Fibroblast of pulmonary artery (primary cell): ENCODE measurements around the gene TOMM40.
"Not testable (repeated sequence)": the region's sequence is repeated elsewhere in the genome, so short reads cannot be mapped to it uniquely, and the experiment has no call there.

Experiments used
- DNase-seq: peaks from one replicate; pipeline ENCODE4 v3.0.0-alpha.2; 2010; ENCODE audit warnings: low read depth
- H3K4me3 ChIP-seq: replicated peaks from 2 replicates; pipeline ENCODE4 v1.5.1; 2011; ENCODE audit warnings: low read depth, mild to moderate bottlenecking, control low read depth, low read length, moderate library complexity
- CTCF ChIP-seq: IDR thresholded peaks from 2 replicates; pipeline ENCODE4 v1.5.1; 2011; ENCODE audit warnings: mild to moderate bottlenecking, control low read depth, low read length, inconsistent platforms; ENCODE audit errors: missing control alignments

Gene TOMM40

DNA sequence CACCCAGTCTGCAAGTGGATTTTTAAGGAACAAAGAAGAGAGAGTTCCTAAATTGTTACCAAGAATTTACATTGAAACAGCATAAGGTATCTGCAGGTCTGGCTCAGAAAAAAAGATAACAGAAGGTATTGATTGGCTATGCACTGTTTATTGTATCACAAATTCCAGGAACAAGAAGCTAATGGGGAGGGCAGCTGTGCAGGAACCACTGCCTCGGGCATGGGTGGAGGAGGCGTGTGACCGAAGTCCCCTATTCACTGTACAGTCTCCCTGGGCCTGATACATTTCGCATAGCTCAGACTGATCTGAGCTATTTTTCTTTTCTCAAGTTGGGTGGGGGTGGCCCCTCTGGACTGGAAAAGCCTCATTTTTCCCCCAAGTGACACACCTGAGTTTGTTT lies 33.2 kb upstream of the TOMM40 start:
- no peak overlapping the region for H3K4me3 ChIP-seq
- DNase-seq = no peak
- no peak for TF ChIP-seq CTCF

DNA sequence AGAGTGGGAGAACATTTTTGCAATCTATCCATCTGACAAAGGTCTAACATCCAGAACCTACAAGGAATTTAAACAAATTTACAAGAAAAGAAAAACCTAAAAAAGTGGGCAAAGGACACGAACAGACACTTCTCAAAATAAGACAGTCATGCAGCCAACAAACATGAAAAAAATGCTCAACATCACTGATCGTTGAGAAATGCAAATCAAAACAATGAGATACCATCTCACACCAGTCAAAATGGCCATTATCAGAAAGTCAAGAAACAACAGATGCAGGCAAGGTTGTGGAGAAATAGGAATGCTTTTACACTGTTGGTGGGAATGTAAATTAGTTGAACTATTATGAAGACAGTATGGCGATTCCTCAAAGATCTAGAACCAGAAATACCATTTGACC lies 29.5 kb upstream of the TOMM40 start:
- DNase-seq, H3K4me3 ChIP-seq: not testable (repeated sequence)

DNA sequence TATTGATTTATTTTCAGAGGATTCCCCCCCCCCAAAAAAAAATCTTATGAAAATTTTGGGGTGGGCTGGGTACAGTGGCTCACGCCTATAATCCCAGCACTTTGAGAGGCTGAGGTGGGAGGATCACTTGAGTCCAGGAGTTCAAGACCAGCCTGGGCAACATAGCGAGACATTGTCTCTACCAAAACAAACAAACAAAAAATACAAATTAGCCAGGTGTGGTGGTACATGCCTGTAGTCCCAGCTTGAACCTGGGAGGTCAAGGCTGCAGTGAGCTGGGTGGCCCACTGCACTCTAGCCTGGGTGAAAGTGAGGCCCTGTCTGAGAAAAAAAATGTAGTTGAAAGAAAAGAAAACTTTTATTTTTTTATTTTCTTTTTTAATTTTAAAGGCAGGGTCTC lies 27.1 kb upstream of the TOMM40 start:
- no peak for DNase-seq
- H3K4me3 ChIP-seq = no peak overlapping the region
- TF ChIP-seq CTCF = no peak

GRCh38 chr19:44865196-44865767 lies 25.8 kb upstream of the TOMM40 start:
- no peak overlapping the region for H3K4me3 ChIP-seq
- TF ChIP-seq CTCF = no peak
- no peak for DNase-seq

- no peak overlapping the region for H3K4me3 ChIP-seq
- no peak for TF ChIP-seq CTCF
- no peak for DNase-seq
These were observed 24.4 kb upstream of the TOMM40 start for GRCh38 chr19:44866664-44867063.

- no peak for TF ChIP-seq CTCF
- no peak overlapping the region for H3K4me3 ChIP-seq
- DNase-seq = no peak
These were observed 23.5 kb upstream of the TOMM40 start for GRCh38 chr19:44867578-44867977.

DNA sequence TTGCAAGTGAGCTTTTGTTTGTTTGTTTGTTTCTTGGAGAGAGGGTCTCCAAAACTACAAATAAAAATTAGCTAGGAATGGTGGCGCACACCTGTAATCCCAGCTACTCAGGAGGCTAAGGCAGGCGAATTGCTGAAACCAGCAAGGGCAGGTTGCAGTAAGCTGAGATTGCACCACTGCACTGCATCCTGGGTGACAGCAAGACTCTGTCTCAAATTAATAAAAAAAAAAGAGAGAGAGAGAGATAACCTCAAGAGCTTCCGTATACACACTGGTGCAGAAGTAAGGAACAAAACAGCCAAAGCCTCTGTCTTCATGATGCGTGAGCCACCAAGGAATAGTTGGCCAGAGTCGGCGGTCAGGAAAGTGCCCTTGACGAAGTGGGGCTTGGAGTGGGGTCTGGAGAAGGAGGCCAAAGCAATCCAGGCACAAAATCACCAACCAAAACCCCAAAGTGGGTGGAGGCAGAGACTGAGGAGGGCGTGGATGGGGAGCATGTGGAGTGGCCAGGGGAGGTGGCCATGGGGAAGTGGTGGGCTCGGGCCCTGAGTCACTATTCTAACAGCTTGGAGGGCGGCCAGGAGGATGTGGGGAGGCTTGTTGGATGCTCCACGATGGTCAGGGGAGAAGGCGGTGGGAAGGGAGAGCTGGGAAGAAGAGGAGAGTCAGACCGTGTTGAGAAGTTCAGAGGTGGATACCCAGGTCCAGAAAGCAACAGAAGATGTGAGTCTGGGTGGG lies 21.2 kb upstream of the TOMM40 start:
- no peak for TF ChIP-seq CTCF
- peak; percentile 79 for DNase-seq
- no peak overlapping the region for H3K4me3 ChIP-seq
